Measurements from ENCODE around the gene PPP1R15B. TPM values are rescaled to one million over a fixed set of nuclear protein-coding genes. Genes with fewer than 3 reads are reported as not detected.

Gene PPP1R15B
- total RNA-seq, 2 experiments from 2014 or later = 63.8 to 64.6 TPM

- peaks cover 30% of the 10 kb centered on the region for H3K36me3 Mint-ChIP-seq (ENCODE audit: low read depth)
- TF ChIP-seq CTCF (IDR thresholded peaks at IDR 0.05) = no peak
- H3K4me1 Mint-ChIP-seq (ENCODE audit: low read depth) = peaks cover 15% of the 10 kb centered on the region
- H3K4me3 Mint-ChIP-seq = no peak overlapping the region
- H3K27ac Mint-ChIP-seq = no peak overlapping the region
- DNase-seq = no peak
- ChIA-PET POLR2A (interaction anchor here (1.0 to 2.4 kb wide), 4 partner anchors 12 to 572 kb away, joined by 3 to 7 read pairs (median 6); partner anchors contain the start of gene PIK3C2B), CTCF (interaction anchor here (1.0 to 26.9 kb wide), 5 partner anchors 8 to 58 kb away, joined by 3 to 1122 read pairs (median 6); partner anchors contain the start of gene PIK3C2B)
- H3K27me3 Mint-ChIP-seq = no peaks in the 10 kb centered on the region
- no peaks in the 10 kb centered on the region for H3K9me3 Mint-ChIP-seq
- intact Hi-C loops (cut with micrococcal nuclease) = no loop called here
- no peak for ATAC-seq
These were observed 31.0 kb upstream of the PPP1R15B start for GRCh38 chr1:204442376-204443259.

- H3K27ac Mint-ChIP-seq = no peak overlapping the region
- H3K27me3 Mint-ChIP-seq = no peaks in the 10 kb centered on the region
- H3K9me3 Mint-ChIP-seq = no peaks in the 10 kb centered on the region
- ChIA-PET POLR2A (interaction anchor here (1.0 to 2.4 kb wide), 4 partner anchors 10 to 571 kb away, joined by 3 to 7 read pairs (median 6); partner anchors contain the start of gene PIK3C2B), CTCF (interaction anchor here (13.0 to 26.9 kb wide), 2 partner anchors 11 to 59 kb away, joined by 128 to 1122 read pairs; partner anchors contain the start of gene PIK3C2B)
- H3K4me3 Mint-ChIP-seq = no peak overlapping the region
- intact Hi-C loops (cut with micrococcal nuclease) = no loop called here
- ATAC-seq (no peak), DNase-seq (no peak)
- peaks cover 14% of the 10 kb centered on the region for H3K4me1 Mint-ChIP-seq (ENCODE audit: low read depth)
- TF ChIP-seq CTCF (IDR thresholded peaks at IDR 0.05) = no peak
- H3K36me3 Mint-ChIP-seq (ENCODE audit: low read depth) = peaks cover 27% of the 10 kb centered on the region
These were observed 29.9 kb upstream of the PPP1R15B start for GRCh38 chr1:204441558-204441957.

DNA sequence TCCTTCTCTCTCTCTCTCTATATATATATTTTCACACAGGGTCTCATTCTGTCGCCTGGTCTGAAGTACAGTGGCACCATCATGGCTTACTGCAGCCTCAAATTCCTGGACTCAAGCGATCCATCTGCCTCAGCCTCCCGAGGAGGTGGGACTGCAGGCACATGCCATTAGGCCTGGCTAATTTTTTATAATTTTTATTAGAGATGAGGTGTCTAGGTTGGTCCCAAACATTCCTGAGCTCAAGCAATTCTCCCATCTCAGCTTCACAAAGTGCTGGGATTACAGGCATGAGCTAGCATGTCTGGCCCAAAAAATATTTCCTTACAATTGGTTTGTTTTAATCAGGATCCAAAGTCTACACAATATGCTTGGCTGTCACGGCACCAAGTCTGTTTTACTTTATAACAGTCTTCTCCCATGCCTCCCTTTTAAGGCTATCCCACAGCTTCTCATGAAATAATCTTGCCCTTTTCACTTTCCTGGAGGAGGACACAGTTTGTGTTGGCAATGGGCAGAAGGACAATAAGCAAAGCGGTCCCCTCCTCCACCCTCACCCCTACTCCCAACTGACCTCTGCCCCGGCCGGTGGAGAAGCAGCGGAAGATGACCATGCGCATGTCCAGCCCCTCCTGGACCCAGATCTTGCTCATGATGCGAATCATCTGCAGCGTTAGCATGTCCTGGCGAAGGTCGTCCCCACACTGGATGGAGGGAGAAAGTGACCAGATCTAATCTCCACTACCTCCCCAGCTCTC lies 28.2 kb upstream of the PPP1R15B start:
- TF ChIP-seq CTCF (IDR thresholded peaks at IDR 0.05) = no peak
- Mint-ChIP-seq H3K27me3 (no peaks in the 10 kb centered on the region), H3K4me3 (no peak overlapping the region), H3K9me3 (no peaks in the 10 kb centered on the region), H3K36me3 (ENCODE audit: low read depth) (peaks cover 23% of the 10 kb centered on the region), H3K4me1 (ENCODE audit: low read depth) (peaks cover 11% of the 10 kb centered on the region), H3K27ac (no peak overlapping the region)
- CTCF ChIA-PET = interaction anchor here (0.8 to 26.9 kb wide), 5 partner anchors 9 to 352 kb away, joined by 3 to 1122 read pairs (median 16); partner anchors contain the start of gene PIK3C2B
- DNase-seq = no peak
- POLR2A ChIA-PET = interaction anchor here (1.1 to 1.2 kb wide), 2 partner anchors 55 to 67 kb away, joined by 3 to 4 read pairs; partner anchors contain the start of gene PIK3C2B
- intact Hi-C loops (cut with micrococcal nuclease) = no loop called here
- ATAC-seq = no peak

- H3K27me3 Mint-ChIP-seq = no peaks in the 10 kb centered on the region
- intact Hi-C loops (cut with micrococcal nuclease) = no loop called here
- H3K4me1 Mint-ChIP-seq (ENCODE audit: low read depth) = peaks cover 2% of the 10 kb centered on the region
- peak; percentile 33 for DNase-seq
- ATAC-seq = peak; percentile 89
- CTCF ChIA-PET = interaction anchor here (0.8 to 26.9 kb wide), 8 partner anchors 8 to 368 kb away, joined by 3 to 1122 read pairs (median 6); partner anchors contain the start of gene PIK3C2B
- TF ChIP-seq CTCF (IDR thresholded peaks at IDR 0.05) = no peak
- POLR2A ChIA-PET = interaction anchor here (1.1 kb wide), 1 partner anchor 68 kb away, joined by 3 read pairs; no protein-coding TSS in a partner anchor
- H3K9me3 Mint-ChIP-seq = no peaks in the 10 kb centered on the region
- no peak overlapping the region for H3K4me3 Mint-ChIP-seq
- H3K27ac Mint-ChIP-seq = peak overlapping the region; percentile 12
- H3K36me3 Mint-ChIP-seq (ENCODE audit: low read depth) = peaks cover 18% of the 10 kb centered on the region
These were observed 27.0 kb upstream of the PPP1R15B start for GRCh38 chr1:204438628-204439027.
